GM18907 (cell line): Measurements from ENCODE around the gene PLPPR1.

Experiments
- ATAC-seq: cut with Tn5 transposase; IDR thresholded peaks from one replicate; pipeline ENCODE4 v1.9.1; 2021; ENCODE audit warnings: mild to moderate bottlenecking, moderate library complexity; ENCODE audit not compliant: unreplicated experiment

Gene PLPPR1

DNA sequence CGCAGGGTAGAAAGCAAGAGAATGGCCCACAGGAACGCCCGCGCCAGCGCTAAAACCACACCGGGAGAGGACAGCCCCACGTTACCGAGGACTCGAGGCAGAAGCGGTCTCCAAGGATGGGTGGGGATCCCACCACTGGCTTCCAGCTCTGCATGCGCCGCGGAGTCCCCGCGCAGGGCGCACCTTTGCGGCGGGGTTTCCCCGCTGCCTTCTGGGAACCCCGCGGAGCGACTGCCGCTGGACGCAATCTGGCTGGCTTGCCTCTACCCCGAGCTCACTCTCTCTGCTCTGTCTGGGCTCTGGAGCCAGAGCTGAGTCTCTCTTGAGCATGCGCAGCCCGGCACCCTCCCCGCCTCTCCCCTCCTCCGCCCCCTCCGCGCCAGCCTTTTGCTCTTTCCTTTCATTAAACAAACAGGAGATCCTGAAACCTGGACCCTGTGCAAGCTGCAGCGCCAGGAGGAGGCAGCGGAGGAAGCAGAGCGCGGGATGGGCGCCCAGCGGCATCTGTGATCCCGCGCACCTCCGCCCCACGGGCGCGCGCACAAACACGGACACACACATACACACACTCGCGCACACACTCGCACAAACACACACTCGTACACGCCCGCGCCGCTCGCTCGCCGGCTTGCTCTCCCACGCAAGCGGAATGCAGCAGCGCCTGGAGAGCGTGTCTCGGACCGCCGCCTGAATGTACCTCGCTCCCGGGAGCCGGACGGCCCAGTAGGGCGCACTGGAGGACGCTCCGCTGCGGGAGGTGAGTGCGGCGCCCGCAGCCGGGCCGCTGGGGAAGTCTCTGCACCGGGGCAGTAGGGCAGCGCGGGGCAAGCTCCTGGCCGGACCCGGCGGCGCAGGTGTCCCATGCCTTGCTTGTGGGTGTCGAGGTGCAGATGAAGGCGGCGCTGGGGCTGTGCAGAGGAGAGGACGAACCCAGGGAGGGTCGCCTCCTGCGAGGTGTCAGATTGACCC lies at the start of gene PLPPR1:
PLPPR1 (plus strand) TSS at position 382 of the 969 bp plus-strand sequence.
- no peak for ATAC-seq

- ATAC-seq: no peak
Measured at GRCh38 chr9:100989731-100990130, 38.8 kb upstream of the PLPPR1 start.

DNA sequence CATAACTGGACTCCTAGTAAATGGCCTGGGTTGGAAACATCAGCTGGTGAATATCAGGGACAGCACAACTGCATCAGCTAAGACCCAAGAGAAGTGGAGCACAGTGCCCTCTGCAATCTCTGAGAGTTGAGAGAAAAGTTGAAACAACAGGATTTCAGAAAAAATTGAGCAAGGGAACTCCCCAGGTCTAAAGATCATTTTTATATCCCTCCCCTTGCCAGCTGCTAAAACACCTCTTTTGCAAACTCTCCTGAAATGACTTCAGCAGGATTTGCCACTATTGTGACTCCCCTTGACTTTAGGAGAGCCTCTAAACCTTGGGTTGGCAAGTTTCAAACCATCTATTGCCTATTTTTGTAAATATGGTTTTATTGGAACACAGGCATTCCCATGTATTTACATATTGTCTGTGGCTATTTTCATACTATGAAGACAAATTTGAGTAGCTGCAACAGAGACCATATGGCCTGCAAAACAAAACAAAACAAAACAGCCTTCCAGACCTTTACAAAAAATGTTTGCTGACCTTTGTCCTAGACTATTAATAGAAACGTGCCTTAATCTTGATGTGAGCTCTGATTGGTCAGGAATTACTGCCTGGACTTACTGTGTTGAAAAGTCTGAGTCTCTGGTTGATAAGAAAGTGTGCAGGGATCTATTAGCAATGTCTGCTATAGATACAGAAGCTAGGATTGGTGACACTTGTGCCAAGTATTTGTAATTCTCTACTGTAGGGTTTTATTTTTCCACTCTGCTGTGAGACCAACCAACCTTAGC lies 37.7 kb upstream of the PLPPR1 start:
- ATAC-seq: no peak

- ATAC-seq: no peak
Measured at GRCh38 chr9:100992632-100993031, 35.9 kb upstream of the PLPPR1 start.

GRCh38 chr9:100999906-101000544 lies 28.5 kb upstream of the PLPPR1 start:
- no peak for ATAC-seq

DNA sequence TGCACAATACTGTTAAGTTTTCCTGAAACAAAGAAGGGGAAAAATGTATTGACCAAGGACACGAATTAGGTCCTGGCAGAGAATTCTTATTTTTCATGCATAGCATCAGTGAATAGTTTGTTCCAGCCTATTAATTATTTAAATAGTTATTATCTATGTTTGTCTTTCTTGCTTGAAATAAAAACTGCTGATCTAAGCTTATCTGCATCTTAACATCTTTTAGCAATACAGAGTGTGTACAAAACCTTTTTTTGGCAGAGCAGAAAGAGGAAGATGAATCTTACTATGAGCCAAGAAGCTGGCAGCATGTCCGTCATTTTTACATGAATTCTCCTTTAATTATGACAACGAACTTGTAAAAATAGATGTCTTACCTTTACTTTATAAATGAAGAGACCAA lies 23.3 kb upstream of the PLPPR1 start:
- no peak for ATAC-seq

DNA sequence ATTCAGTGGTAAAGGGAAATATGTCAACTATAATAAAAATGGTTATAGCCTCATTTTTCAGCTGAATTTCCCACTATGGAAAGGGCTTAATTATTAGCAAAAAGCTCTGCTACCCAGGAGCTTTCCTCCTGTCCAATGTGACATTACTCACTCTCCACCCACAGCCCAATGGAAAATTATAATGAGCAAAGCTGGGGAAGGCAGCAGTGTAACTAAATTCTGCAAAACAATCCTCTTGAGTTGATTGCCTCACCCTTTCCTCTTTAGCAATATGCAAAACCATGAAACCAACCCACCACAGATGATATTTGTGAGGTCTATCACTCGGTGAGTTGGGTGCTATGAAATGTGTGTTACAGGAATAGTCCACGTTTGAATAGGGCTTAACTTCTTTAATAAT lies 14.0 kb upstream of the PLPPR1 start:
- no peak for ATAC-seq

GRCh38 chr9:101018467-101018866 lies 10.1 kb upstream of the PLPPR1 start:
- no peak for ATAC-seq

- no peak for ATAC-seq
Measured at GRCh38 chr9:101022704-101023103, 5.8 kb upstream of the PLPPR1 start.

- no peak for ATAC-seq
Measured at GRCh38 chr9:101025940-101026339, 2.6 kb upstream of the PLPPR1 start.

GRCh38 chr9:101026824-101027223 lies 1.7 kb upstream of the PLPPR1 start:
- no peak for ATAC-seq

DNA sequence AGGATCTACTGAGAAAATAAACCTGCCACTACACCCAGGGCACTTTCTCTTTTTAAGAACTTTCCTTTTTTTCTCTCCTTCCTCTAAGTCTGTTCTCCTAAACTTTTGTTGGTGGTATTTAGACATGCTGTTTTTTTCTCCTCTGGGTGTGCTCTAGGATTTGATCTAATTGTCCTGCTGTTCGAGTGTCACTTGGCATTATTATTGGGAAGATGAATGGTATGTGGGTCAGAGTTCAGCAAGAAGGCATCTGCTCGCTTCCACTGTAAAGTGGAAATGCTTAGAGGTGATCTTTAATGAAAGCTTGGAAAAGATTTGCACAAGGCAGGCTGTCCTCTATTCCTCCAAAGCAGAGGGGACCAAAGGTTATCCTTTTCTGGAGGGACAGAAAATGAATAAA lies 1.3 kb upstream of the PLPPR1 start:
- ATAC-seq: no peak

DNA sequence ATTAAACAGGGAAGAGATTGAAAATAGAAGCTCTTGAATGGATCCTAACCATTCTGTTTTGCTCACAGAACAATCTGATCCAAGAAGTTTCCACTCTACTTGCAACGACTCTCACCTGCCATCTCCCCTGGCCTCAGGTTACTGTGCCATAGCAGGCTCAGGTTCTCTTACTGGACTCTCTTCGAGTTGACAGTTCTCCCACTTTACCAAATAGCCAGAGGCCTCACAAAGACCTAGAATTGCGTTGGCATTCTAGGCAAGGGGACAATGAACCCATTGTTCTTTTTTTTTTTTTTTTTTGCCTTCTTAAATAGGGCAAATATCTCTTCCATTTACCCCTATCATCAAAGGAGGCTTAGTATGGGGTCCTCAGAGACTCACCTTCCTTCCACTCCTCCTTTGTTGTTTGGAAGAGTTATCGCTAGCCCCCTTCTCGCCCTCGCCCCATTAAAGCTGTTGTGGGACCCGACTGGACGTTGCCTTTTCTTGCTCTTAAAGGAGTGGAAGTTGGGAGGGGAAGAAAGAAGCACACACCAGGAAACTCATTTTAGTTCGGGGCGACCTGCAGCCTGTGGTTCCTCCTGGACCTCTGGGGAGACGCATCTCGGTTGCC lies 688 bp upstream of the PLPPR1 start:
- no peak for ATAC-seq

DNA sequence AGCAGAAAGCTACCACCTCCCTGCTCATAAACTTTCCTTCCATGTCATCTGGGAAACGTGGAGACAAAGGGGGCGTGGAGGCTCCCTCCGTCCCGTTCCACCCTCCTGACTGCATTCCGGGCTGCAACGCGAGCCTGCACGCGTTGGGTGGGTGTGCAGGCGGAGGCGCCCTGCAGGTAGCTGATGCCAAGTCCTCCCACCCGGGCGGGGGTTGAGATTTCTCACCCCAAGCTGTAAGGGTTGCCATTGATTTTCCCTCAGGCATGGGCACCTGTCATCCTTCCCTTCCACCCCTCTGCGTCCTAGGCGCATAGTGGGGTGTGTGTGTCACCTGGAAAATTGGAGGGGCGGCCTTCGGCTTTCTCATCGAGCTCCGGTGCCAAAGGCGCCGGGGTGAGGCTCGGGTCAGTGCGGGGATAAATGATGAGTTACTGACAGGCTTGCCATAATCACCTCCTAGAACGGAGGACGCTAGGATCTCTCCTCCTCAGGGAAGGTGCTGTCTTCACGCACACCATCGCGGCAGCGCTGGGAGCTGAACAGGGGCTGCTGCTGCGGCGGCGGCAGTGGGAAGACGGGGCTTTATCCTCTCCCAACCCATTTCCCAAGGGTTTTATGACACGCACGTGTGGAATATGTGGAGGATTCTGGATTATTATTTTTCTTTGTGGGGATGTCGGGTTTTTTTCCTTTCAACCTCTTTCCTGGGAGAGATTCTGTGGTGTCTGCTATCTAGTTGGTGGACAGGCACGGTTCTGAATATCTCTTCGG lies 973 bp downstream of the PLPPR1 start:
- ATAC-seq: no peak

DNA sequence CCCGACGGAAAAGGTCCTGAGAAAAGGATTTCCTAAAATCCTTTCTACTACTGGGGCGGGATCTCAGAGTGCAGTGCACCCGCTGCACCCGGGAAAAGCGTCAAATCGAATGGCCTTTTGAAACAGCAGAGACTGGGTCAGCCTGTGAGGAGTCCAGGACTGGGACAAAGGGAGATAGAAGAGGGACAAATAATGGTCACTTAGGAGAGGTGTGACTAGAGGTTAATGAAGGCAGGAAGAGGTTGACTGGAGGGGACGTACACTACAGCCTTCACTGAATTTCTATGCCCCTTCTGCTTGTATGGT lies 1.5 kb downstream of the PLPPR1 start:
- no peak for ATAC-seq

GRCh38 chr9:101032426-101032825 lies 3.9 kb downstream of the PLPPR1 start:
- ATAC-seq: no peak

DNA sequence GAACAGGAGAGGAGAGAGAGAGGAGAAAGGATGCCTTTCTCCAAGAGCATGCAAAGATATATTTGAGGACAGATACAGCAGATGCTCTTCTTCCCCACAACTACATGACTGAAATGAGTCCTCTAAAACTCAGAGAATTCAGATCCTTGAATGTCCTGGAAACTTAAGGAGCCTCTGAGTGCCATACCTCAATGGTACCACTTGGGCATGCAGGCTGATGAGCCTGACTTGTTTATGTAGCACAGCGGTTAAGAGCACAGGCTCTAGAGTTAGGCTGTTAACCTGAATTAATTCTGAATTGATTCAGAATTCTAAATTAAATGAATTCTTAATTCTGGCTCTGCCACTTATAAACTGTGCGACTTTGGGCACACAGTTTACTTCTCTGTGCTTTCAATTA lies 5.7 kb downstream of the PLPPR1 start:
- ATAC-seq: no peak

DNA sequence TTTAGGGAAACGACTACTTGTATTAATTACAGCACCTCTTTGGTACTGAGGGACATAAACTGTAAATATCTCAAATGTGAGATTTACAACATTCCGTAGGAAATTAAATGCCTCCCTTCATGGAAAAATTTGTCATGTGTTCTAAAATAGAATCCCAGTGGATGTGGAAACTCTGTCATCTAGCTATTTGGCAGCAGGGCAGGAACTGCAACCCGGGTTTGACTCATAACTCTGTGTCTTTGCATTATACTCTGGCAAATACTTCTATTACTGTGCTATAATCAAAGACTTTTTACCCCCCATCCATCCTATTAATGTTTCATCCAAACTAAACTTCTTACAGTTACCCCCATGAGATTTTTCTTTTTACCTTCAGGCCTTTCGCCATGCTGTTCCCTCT lies 6.6 kb downstream of the PLPPR1 start:
- no peak for ATAC-seq

- ATAC-seq: no peak
Measured at GRCh38 chr9:101037430-101037829, 8.9 kb downstream of the PLPPR1 start.

GRCh38 chr9:101038488-101038887 lies 10.0 kb downstream of the PLPPR1 start:
- ATAC-seq: no peak
